ENCODE measurements around the gene DCST2.

DNA sequence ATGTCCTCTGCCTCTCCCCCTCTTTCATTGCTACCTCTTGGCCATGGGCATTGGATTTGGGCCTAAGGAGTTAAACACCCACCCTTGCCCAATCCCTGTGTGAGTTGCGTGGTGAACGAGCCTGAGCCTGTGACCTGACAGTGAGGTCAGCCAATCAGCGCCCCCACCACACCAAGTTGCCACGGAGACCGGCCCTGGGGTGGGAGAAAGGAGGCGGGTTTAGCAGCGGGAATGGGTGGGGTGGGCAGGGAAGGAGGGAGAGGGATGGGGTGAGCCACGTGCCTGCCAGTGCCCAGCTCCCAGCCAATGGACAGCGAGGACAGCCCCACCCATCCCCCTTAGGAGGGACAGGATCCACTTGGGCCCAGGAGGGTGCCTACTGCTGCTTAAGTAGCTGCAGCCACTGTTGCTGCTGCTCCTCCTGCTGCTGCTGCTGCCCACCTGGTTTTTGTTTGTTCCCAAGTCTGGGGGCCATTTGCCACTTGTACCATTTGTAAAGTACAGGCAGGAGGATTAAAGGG is 21.5 kb downstream of the DCST2 start:
- no peak for TF ChIP-seq TCF7 (IDR thresholded peaks at IDR 0.05; ENCODE audit: borderline replicate concordance)
- no peak for TF ChIP-seq CCNT2 (IDR thresholded peaks at IDR 0.05; ENCODE audit: borderline replicate concordance, extremely low read depth, insufficient read length, low read depth, low read length)
- TF ChIP-seq RAD21 (CRISPR knock-in tag; conservative IDR thresholded peaks at IDR 0.05 in 1 of 2, IDR thresholded peaks at IDR 0.05 in 1 of 2), result no peak

All from K562 (cell line).